ENCODE data around the gene RAMACL. TPM values are rescaled to one million over a fixed set of nuclear protein-coding genes. Genes with fewer than 3 reads are reported as not detected.

The RAMACL gene
- total and polyA plus RNA-seq, 2 of the 4 experiments (the other 2 are of a cell fraction) = 0.46 to 0.90 TPM

GRCh38 chr6:166632731-166633130, 46.3 kb upstream of the RAMACL start (continued):
- TF ChIP-seq MAZ (IDR thresholded peaks at IDR 0.05; ENCODE audit: borderline replicate concordance, low read depth, low read length) (no peak), MXI1 (IDR thresholded peaks at IDR 0.05; ENCODE audit: borderline replicate concordance, low read depth, low read length) (no peak), ELK1 (IDR thresholded peaks at IDR 0.05; ENCODE audit: borderline replicate concordance, low read depth, low read length) (no peak), RFX5 (IDR thresholded peaks at IDR 0.05; ENCODE audit: low read depth, low read length) (no peak)

GRCh38 chr6:166630462-166630861, 44.0 kb upstream of the RAMACL start:
- intact Hi-C loops (cut with micrococcal nuclease) = no loop called here
- Histone ChIP-seq H2BK120ac (ENCODE audit: low read depth, low read length) (no peak overlapping the region), H3K23ac (ENCODE audit: low read depth, low read length) (no peak overlapping the region), H2BK20ac (ENCODE audit: low read depth, low read length) (no peak overlapping the region), H4K5ac (ENCODE audit: low read depth, low read length) (no peak overlapping the region), H3K56ac (ENCODE audit: extremely low read depth, insufficient read depth, low read length) (no peak overlapping the region), H3K27ac (ENCODE audit: insufficient read depth, low read length) (no peak overlapping the region), H3K4me3 (ENCODE audit: insufficient read depth, low read depth, low read length) (no peak overlapping the region), H3K9me3 (ENCODE audit: control insufficient read depth, insufficient read depth, low read length) (no peaks in the 10 kb centered on the region), H3K18ac (ENCODE audit: low read depth, low read length) (no peak overlapping the region), H3K4ac (ENCODE audit: low read depth, low read length) (no peak overlapping the region), H3K79me1 (ENCODE audit: low read depth in 1 of 2, low read length in 2 of 2) (peaks cover 0 to 11% of the 10 kb centered on the region in 2 experiments; a peak in 2 of 4 replicates), H3K36me3 (ENCODE audit: control insufficient read depth, insufficient read depth, low read length) (no peaks in the 10 kb centered on the region), H4K91ac (ENCODE audit: insufficient read depth, low read depth, low read length) (no peak overlapping the region), H2AK9ac (replicated peaks; ENCODE audit: low read depth, low read length, poor library complexity) (no peak overlapping the region), H3K4me1 (ENCODE audit: control insufficient read depth, insufficient read depth, low read length) (peaks cover 9% of the 10 kb centered on the region), H3K14ac (replicated peaks; ENCODE audit: low read depth, low read length) (no peak overlapping the region), H3K9me1 (ENCODE audit: insufficient read depth, low read length) (peaks cover 9% of the 10 kb centered on the region), H3K4me2 (ENCODE audit: low read depth, low read length) (no peak overlapping the region), H3K9ac (ENCODE audit: low read depth, low read length) (no peak overlapping the region), H2BK5ac (ENCODE audit: low read depth, low read length, poor library complexity, severe bottlenecking) (no peak overlapping the region), H2BK15ac (ENCODE audit: low read depth, low read length) (no peak overlapping the region), H4K8ac (ENCODE audit: low read depth in 2 of 2, low read length in 2 of 2) (no peak overlapping the region), H2AK5ac (ENCODE audit: low read depth, low read length) (peak overlapping the region; percentile 36; the same call in 1 of the 2 replicates), H4K20me1 (ENCODE audit: insufficient read depth, low read length) (no peaks in the 10 kb centered on the region; the same call in 1 of the 2 replicates), H2AFZ (replicated peaks; ENCODE audit: low read length, poor library complexity) (peak overlapping the region; percentile 52), H3K27me3 (ENCODE audit: control insufficient read depth, insufficient read depth, low read length) (no peaks in the 10 kb centered on the region)
- ChIA-PET CTCF (interaction anchor here (0.9 kb wide), 1 partner anchor 12 kb away, joined by 3 read pairs; no protein-coding TSS in a partner anchor), POLR2A (ENCODE audit: unreplicated experiment) (no interaction called here)
- dilution Hi-C loops (cut with HindIII; ENCODE audit: low sequenced_read_pairs, unreplicated experiment) = no loop called here
- ATAC-seq (ENCODE audit: low read depth) = no peak
- WGBS, 2 experiments (ENCODE audit: extremely low coverage in 2 of 2, insufficient read length in 1 of 2) = 75% methylated on average over 3 of the region's 6 CpGs; no CpG with 5 or more reads in 1 of the 2 experiments
- in situ Hi-C loops (cut with MboI; ENCODE audit: low sequenced_read_pairs) = loop anchor here (25.0 kb wide), 1 partner anchor 357 kb away; the partner anchor contains the start of gene CEP43
- no peak for DNase-seq
- BruUV-seq (replicated peaks) = no TSS peak
- no peak for TF ChIP-seq MXI1 (IDR thresholded peaks at IDR 0.05; ENCODE audit: borderline replicate concordance, low read depth, low read length)
- no peak for TF ChIP-seq RCOR1 (IDR thresholded peaks at IDR 0.05; ENCODE audit: insufficient replicate concordance, low read length)
- no peak for TF ChIP-seq POLR2A (IDR thresholded peaks at IDR 0.05; ENCODE audit: low read depth, low read length)
- TF ChIP-seq BHLHE40 (IDR thresholded peaks at IDR 0.05; ENCODE audit: low read depth, low read length) = no peak
- no peak for TF ChIP-seq NFE2L2 (IDR thresholded peaks at IDR 0.05; ENCODE audit: low read depth, low read length)
- no peak for TF ChIP-seq CHD1 (IDR thresholded peaks at IDR 0.05; ENCODE audit: low read depth, low read length)
- no peak for TF ChIP-seq ELK1 (IDR thresholded peaks at IDR 0.05; ENCODE audit: borderline replicate concordance, low read depth, low read length)
- no peak for TF ChIP-seq CEBPB (IDR thresholded peaks at IDR 0.05; ENCODE audit: low read depth, low read length)
- no peak for TF ChIP-seq RFX5 (IDR thresholded peaks at IDR 0.05; ENCODE audit: low read depth, low read length)
- no peak for TF ChIP-seq RAD21 (IDR thresholded peaks at IDR 0.05; ENCODE audit: low read length)
- no peak for TF ChIP-seq MAZ (IDR thresholded peaks at IDR 0.05; ENCODE audit: borderline replicate concordance, low read depth, low read length)
- no peak for TF ChIP-seq SMC3 (IDR thresholded peaks at IDR 0.05; ENCODE audit: low read depth, low read length)
- TF ChIP-seq FOS (IDR thresholded peaks at IDR 0.05; ENCODE audit: low read depth, low read length) = no peak

Data from IMR-90 (cell line).